Pancreas (tissue), 10 donors: ENCODE measurements around the gene SKAP1. TPM values are rescaled to one million over a fixed set of nuclear protein-coding genes. Genes with fewer than 3 reads are reported as not detected.
"Not testable (repeated sequence)": the region's sequence is repeated elsewhere in the genome, so short reads cannot be mapped to it uniquely, and the experiment has no call there.

Source experiments
- ATAC-seq, 4 donors: fragments of 200-7000 bp; cut with Tn5 transposase; one replicate each; pipeline versions ENCODE4 v1.8.0 to v1.9.1; 2020; ENCODE audit warnings: mild to moderate bottlenecking in 4 of 4, moderate library complexity in 4 of 4
- DNase-seq, 6 donors: peaks; one replicate each; pipeline ENCODE4 v3.0.0-alpha.2; 2020
- FAIRE-seq: peaks from 2 replicates; lab custom pipeline; 2012; peaks lifted over from hg19 to GRCh38; lab: Jason Lieb, UNC
- H3K27ac ChIP-seq, 4 donors: fragments of 200-600 bp; sonication (generic); 1 replicate in 3 of 4; 2 replicates in 1 of 4; pipeline versions ENCODE4 v1.5.0 to v1.8.0; 2020
- H3K27me3 ChIP-seq, 4 donors: fragments of 200-600 bp; one replicate each; pipeline ENCODE4 v1.8.0; 2021
- H3K36me3 ChIP-seq, 3 donors: fragments of 200-600 bp; sonication (generic) in 1 of 3; one replicate each; pipeline versions ENCODE4 v1.5.0 to v1.8.0; 2020 to 2021
- H3K4me1 ChIP-seq, 3 donors: fragments of 200-600 bp; one replicate each; pipeline ENCODE4 v1.8.0; 2021
- H3K4me3 ChIP-seq, 4 donors: fragments of 200-600 bp; sonication (generic) in 2 of 4; one replicate each; pipeline versions ENCODE4 v1.5.0 to v1.8.0; 2020 to 2021
- H3K9me3 ChIP-seq, 4 donors: fragments of 200-600 bp; one replicate each; pipeline ENCODE4 v1.8.0; 2021
- WGBS, 2 donors: extraction: QIAGEN DNeasy Blood & Tissue Kit; methylation state at CpG; one replicate each; pipeline ENCODE4 v1.1.7; 2013; 5-methylcytosine and 5-hydroxymethylcytosine counted together
- intact Hi-C, 3 donors: fragments of 100-400 bp; cut with DNase I; formaldehyde crosslinking; loops; one replicate each; pipeline versions ENCODE4 v1.11.1 to v1.14.2; 2022
- polyA plus RNA-seq, 2 donors: library from polyadenylated mRNA; stranded (reverse); fragments of 200-250 nt; gene quantifications; one replicate each; pipeline ENCODE4 v1.2.3, GENCODE V29; 2013
- total RNA-seq, 6 donors: library from RNA; stranded (reverse); fragmentation: NEBNext Ultra II Directional in 4 of 6; extraction: Animal tissue kit (Norgen Biotek cat#: 25700) in 4 of 6; gene quantifications; one replicate each; pipeline versions ENCODE4 v1.2.1 to v1.2.4, GENCODE V29; 2021 to 2023
- TF ChIP-seq, protein P1 (sequence below), 4 donors: fragments of 200-600 bp; sonication (generic) in 3 of 4; IDR thresholded peaks; one replicate each; pipeline versions ENCODE4 v1.5.0 to v1.8.0; 2021; ENCODE audit warnings: antibody characterized with exemption in 4 of 4
- donor health status: healthy with polysubstance abuse.
- donor health status: DM: no; HTN: no; CAD: no; lungs with moderate emphysema.
- donor health status: DM: no; HTN: no; CAD: no.
- donor health status: control.
- donor health status: control.
- donor health status: Bipolar disorder and iron deficiency.
- donor health status: DM: yes; HTN: yes; CAD: no.
- donor health status: DM: no; HTN: no; CAD: no.
- donor health status: DM: no; HTN: no; CAD: no.
- donor health status: DM: yes; HTN: yes; CAD: no.

SKAP1 gene
- total and polyA plus RNA-seq, 8 donors, result 0.92 to 5.2 (median 3.0) TPM

DNA sequence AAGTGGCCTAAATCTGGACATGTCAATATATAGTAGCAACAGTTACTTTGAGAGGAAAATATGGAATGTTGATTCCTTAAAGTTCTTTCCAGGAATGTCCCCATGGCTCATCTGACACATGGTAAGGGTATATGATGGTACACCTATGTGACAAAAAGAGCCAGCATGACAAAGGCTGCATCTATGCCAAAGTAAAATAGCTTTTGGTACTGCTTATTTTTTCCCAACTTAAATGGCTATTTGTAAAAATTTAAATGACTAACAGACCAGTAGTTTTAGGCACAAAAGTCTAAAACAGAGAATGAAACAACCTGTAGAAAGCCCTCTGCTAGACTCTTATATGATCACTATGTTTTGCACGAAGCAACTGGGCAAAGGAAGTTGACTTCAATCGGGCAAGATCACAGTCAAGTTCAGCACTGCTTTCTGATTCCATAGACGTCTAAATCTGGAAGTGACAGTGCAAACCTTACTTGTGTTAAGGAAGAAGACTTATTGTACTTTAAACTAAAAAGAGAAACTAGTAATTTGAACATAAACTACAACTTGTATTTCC lies 135.1 kb downstream of the SKAP1 start:
- H3K27ac ChIP-seq, result no peak overlapping the region
- no peaks in the 10 kb centered on the region for H3K4me1 ChIP-seq
- H3K9me3 ChIP-seq, result no peaks in the 10 kb centered on the region
- H3K4me3 ChIP-seq, result no peak overlapping the region
- H3K36me3 ChIP-seq, result no peaks in the 10 kb centered on the region
- intact Hi-C loops, result no loop called here
- DNase-seq (no peak), FAIRE-seq (no peak), ATAC-seq (no peak)
- H3K27me3 ChIP-seq, result peaks cover 0 to 29% (median 0%) of the 10 kb centered on the region in 4 donors
- 54 to 68% methylated on average over 3 of the region's 3 CpGs for WGBS, 2 donors
- TF ChIP-seq, protein P1, sequence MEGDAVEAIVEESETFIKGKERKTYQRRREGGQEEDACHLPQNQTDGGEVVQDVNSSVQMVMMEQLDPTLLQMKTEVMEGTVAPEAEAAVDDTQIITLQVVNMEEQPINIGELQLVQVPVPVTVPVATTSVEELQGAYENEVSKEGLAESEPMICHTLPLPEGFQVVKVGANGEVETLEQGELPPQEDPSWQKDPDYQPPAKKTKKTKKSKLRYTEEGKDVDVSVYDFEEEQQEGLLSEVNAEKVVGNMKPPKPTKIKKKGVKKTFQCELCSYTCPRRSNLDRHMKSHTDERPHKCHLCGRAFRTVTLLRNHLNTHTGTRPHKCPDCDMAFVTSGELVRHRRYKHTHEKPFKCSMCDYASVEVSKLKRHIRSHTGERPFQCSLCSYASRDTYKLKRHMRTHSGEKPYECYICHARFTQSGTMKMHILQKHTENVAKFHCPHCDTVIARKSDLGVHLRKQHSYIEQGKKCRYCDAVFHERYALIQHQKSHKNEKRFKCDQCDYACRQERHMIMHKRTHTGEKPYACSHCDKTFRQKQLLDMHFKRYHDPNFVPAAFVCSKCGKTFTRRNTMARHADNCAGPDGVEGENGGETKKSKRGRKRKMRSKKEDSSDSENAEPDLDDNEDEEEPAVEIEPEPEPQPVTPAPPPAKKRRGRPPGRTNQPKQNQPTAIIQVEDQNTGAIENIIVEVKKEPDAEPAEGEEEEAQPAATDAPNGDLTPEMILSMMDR (IDR thresholded peaks at IDR 0.05), result no peak

GRCh38 chr17:48294020-48294805 lies 135.8 kb downstream of the SKAP1 start:
- no peak for FAIRE-seq
- Histone ChIP-seq H3K4me1 (no peaks in the 10 kb centered on the region), H3K4me3 (no peak overlapping the region), H3K9me3 (no peaks in the 10 kb centered on the region), H3K27ac (no peak overlapping the region), H3K27me3 (peaks cover 0 to 36% (median 0%) of the 10 kb centered on the region in 4 donors), H3K36me3 (no peaks in the 10 kb centered on the region)
- ATAC-seq, result no peak
- TF ChIP-seq, protein P1 (IDR thresholded peaks at IDR 0.05), result no peak
- DNase-seq, result no peak
- WGBS, 2 donors, result 55 to 58% methylated on average over 12 of the region's 12 CpGs
- intact Hi-C loops, result no loop called here

GRCh38 chr17:48293319-48294019 lies 136.5 kb downstream of the SKAP1 start:
- 39 to 40% methylated on average over 9 of the region's 9 CpGs for WGBS, 2 donors

GRCh38 chr17:48290378-48290777 lies 139.6 kb downstream of the SKAP1 start:
- H3K27me3 ChIP-seq, result peaks cover 0 to 50% (median 2%) of the 10 kb centered on the region in 4 donors
- DNase-seq (no peak), ATAC-seq (no peak), FAIRE-seq (no peak)
- WGBS, 2 donors, result 17 to 23% methylated on average over 2 of the region's 2 CpGs
- TF ChIP-seq, protein P1 (IDR thresholded peaks at IDR 0.05), result no peak
- H3K27ac ChIP-seq, result no peak overlapping the region
- H3K36me3 ChIP-seq, result no peaks in the 10 kb centered on the region
- intact Hi-C loops, result no loop called here
- no peak overlapping the region for H3K4me3 ChIP-seq
- no peaks in the 10 kb centered on the region for H3K9me3 ChIP-seq
- H3K4me1 ChIP-seq, result no peaks in the 10 kb centered on the region

More at GRCh38 chr17:48293319-48294019, 136.5 kb downstream of the SKAP1 start:
- intact Hi-C loops, result no loop called here
- Histone ChIP-seq H3K36me3 (no peaks in the 10 kb centered on the region), H3K4me1 (no peaks in the 10 kb centered on the region), H3K4me3 (no peak overlapping the region), H3K27me3 (peaks cover 0 to 38% (median 0%) of the 10 kb centered on the region in 4 donors), H3K27ac (no peak overlapping the region), H3K9me3 (no peaks in the 10 kb centered on the region)
- no peak for ATAC-seq
- TF ChIP-seq, protein P1 (IDR thresholded peaks at IDR 0.05), result no peak
- DNase-seq, result no peak
- no peak for FAIRE-seq

DNA sequence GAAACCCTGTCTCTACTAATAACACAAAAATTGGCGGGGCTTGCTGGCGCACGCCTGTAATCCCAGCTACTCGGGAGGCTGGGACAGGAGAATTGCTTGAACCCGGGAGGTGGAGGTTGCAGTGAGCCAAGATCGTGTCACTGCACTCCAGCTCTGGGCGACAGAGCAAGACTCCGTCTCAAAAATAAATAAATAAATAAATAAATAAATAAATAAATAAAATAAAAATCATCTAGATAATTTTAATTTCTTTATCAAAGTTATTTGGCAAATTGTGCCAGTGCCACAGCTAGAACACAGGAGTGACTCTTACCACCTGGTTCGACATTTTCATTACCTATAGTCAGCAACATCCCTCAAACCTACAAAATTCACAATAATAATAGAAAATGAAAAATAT lies 143.1 kb downstream of the SKAP1 start:
- H3K4me3 ChIP-seq, H3K36me3 ChIP-seq, H3K9me3 ChIP-seq, ATAC-seq, H3K4me1 ChIP-seq, FAIRE-seq, DNase-seq, intact Hi-C loops, H3K27ac ChIP-seq: not testable (repeated sequence)
- WGBS, 2 donors, result 86 to 93% methylated on average over 9 of the region's 9 CpGs
- peaks cover 0 to 29% (median 4%) of the 10 kb centered on the region in 4 donors for H3K27me3 ChIP-seq
